A673 (cell line): ENCODE data around the gene RPL37A. TPM values are rescaled to one million over a fixed set of nuclear protein-coding genes. Genes with fewer than 3 reads are reported as not detected.

Source experiments
- BruUV-seq: library from RNA; stranded (reverse); fragments of 400-500 nt; replicated peaks from 2 replicates; lab custom pipeline; 2021; lab: Mats Ljungman, UMichigan
- CTCF ChIA-PET: fragments of 300-600 bp; sonication (Branson Sonifier 250); formaldehyde crosslinking; loops from one replicate; lab custom pipeline; 2022; ENCODE audit warnings: antibody characterized with exemption; lab: Charles Lee
- POLR2A ChIA-PET: fragments of 300-600 bp; sonication (Branson Sonifier 250); formaldehyde crosslinking; loops from one replicate; lab custom pipeline; 2022; ENCODE audit warnings: antibody characterized with exemption; ENCODE audit not compliant: low non-redundant PET; lab: Charles Lee
- DNase-seq: peaks from one replicate; pipeline ENCODE4 v3.0.0-alpha.2; 2015; ENCODE audit warnings: low spot score
- H3K27ac ChIP-seq: fragments of 200-600 bp; sonication (generic); 2 replicates; pipeline ENCODE4 v1.5.1; 2016; ENCODE audit warnings: mixed run types, low read depth, mild to moderate bottlenecking, mixed read lengths, antibody characterized with exemption, low read length; ENCODE audit not compliant: poor library complexity, severe bottlenecking
- H3K27me3 ChIP-seq: fragments of 200-600 bp; sonication (generic); replicated peaks from 2 replicates; pipeline ENCODE4 v1.6.1; 2017; ENCODE audit warnings: mixed run types, low read depth, mild to moderate bottlenecking, mixed read lengths, antibody characterized with exemption, low read length; ENCODE audit not compliant: insufficient read depth, poor library complexity
- H3K36me3 ChIP-seq: fragments of 200-600 bp; sonication (generic); 2 replicates; pipeline ENCODE4 v1.6.1; 2016; ENCODE audit warnings: mixed run types, mild to moderate bottlenecking, mixed read lengths, antibody characterized with exemption, low read length; ENCODE audit not compliant: insufficient read depth, poor library complexity, severe bottlenecking
- H3K4me1 ChIP-seq: fragments of 200-600 bp; sonication (generic); 2 replicates; pipeline ENCODE4 v1.6.1; 2017; ENCODE audit warnings: mixed run types, mild to moderate bottlenecking, mixed read lengths, antibody characterized with exemption, low read length; ENCODE audit not compliant: insufficient read depth, poor library complexity, severe bottlenecking
- H3K4me3 ChIP-seq: fragments of 200-600 bp; sonication (generic); 2 replicates; pipeline ENCODE4 v1.5.1; 2016; ENCODE audit warnings: low read depth, mixed run types, mild to moderate bottlenecking, mixed read lengths, low read length; ENCODE audit not compliant: poor library complexity, severe bottlenecking
- H3K9me3 ChIP-seq: fragments of 200-600 bp; sonication (generic); 2 replicates; pipeline ENCODE4 v1.6.1; 2016; ENCODE audit warnings: mixed run types, low read depth, mild to moderate bottlenecking, mixed read lengths, antibody characterized with exemption, low read length; ENCODE audit not compliant: poor library complexity, severe bottlenecking
- CTCF ChIP-seq: fragments of 300-800, 200-600 bp; sonication (generic); conservative IDR thresholded peaks from 2 replicates; pipeline ENCODE4 v1.5.1; 2017; ENCODE audit warnings: low read depth, mild to moderate bottlenecking, antibody characterized with exemption, low read length, moderate library complexity, mixed read lengths
- EZH2 ChIP-seq: fragments of 200-600 bp; sonication (generic); IDR thresholded peaks from 2 replicates; pipeline ENCODE4 v1.6.1; 2017; ENCODE audit warnings: borderline replicate concordance, low read depth, mild to moderate bottlenecking, mixed read lengths, antibody characterized with exemption, low read length; ENCODE audit not compliant: poor library complexity, severe bottlenecking
- intact Hi-C: fragments of 100-400 bp; cut with micrococcal nuclease; formaldehyde crosslinking; loops from one replicate; pipeline ENCODE4 v1.10.0; 2022; ENCODE audit not compliant: unreplicated experiment
- total RNA-seq: library from RNA; stranded (reverse); gene quantifications from 2 replicates; pipeline ENCODE4 v1.2.3, GENCODE V29; 2021

The RPL37A gene
- total RNA-seq, 1 experiment from 2014 or later = 2,455 TPM

DNA sequence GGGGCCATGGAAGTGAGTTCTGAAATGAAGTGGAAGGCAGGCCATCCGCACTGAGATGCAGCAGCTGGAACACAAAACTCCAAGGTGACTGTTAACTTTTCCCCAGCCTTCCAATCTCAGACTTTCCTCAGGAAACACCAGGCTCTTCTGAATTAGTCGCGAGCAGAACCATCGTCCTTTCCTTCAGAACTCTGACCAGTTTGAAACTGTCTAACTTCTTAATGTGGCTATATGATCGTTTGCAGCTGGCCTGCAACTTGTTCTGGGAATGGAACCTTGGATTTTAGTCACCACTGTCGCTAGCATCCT is 620 bp upstream of the RPL37A start:
- no TSS peak for BruUV-seq
- ChIA-PET CTCF (interaction anchor here (0.6 kb wide), 1 partner anchor 185 kb away, joined by 6 read pairs; no protein-coding TSS in a partner anchor), POLR2A (interaction anchor here (0.5 to 0.6 kb wide), 3 partner anchors 12 to 1229 kb away, joined by 3 to 6 read pairs (median 3); no protein-coding TSS in a partner anchor)
- peak overlapping the region; percentile 79 for H3K4me3 ChIP-seq
- intact Hi-C loops = no loop called here
- H3K27ac ChIP-seq = peak overlapping the region; percentile 90
- no peak for TF ChIP-seq EZH2
- no peak for TF ChIP-seq CTCF
- H3K4me1 ChIP-seq = peaks cover 43% of the 10 kb centered on the region
- no peaks in the 10 kb centered on the region for H3K27me3 ChIP-seq
- H3K9me3 ChIP-seq = no peaks in the 10 kb centered on the region
- no peak for DNase-seq
- peaks cover 43% of the 10 kb centered on the region for H3K36me3 ChIP-seq

DNA sequence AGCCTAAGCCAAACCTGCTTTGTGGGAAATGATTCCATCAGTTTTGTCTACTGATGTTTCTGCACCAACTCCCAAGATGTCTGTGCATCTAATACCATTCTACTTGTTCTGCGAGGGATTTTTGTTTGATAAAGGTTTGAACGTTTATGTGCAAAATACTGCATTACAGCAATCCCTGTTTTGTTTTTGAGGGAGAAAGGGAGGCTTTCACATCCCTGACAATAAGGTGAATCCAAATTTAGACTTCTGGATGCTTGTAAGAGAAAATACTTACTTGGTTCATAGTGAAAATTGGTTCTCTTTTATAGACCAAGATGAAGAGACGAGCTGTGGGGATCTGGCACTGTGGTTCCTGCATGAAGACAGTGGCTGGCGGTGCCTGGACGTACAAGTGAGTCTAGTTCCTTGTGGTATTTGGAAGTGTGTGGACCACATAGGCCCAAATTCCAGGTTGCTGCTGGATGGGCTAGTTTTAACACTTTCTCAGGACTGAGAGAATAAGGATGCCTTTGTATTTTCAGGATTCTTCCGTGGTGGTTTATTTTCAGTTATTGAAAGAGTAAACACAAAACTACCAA is 1.1 kb downstream of the RPL37A start:
- intact Hi-C loops = no loop called here
- peaks cover 33% of the 10 kb centered on the region for H3K4me1 ChIP-seq
- no peaks in the 10 kb centered on the region for H3K27me3 ChIP-seq
- CTCF ChIA-PET = no interaction called here
- peak overlapping the region; percentile 79 for H3K4me3 ChIP-seq
- H3K27ac ChIP-seq = peak overlapping the region; percentile 90
- H3K36me3 ChIP-seq = peaks cover 60% of the 10 kb centered on the region
- no peak for DNase-seq
- TF ChIP-seq EZH2 (no peak), CTCF (no peak)
- POLR2A ChIA-PET = no interaction called here
- BruUV-seq = TSS peak; percentile 50
- no peaks in the 10 kb centered on the region for H3K9me3 ChIP-seq

DNA sequence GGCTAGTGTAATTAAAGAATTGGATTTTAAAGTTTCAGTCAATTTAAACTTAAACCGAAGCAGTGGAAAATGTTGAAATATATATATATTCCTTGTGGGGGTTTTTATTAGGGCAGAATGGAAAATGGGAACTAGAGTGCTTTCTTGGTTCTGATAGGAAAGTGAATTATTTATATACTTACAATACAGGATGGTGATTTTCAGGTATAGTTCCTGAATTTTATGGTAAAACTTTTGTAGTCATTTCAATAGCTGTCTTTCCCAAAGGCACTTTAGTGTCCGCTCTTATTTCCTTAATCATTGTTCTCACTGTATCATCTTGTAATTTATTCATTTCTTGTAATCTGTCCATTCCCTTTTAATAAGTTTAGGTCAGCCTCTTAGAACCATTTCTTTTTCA is 1.9 kb downstream of the RPL37A start:
- intact Hi-C loops = no loop called here
- Histone ChIP-seq H3K4me3 (peak overlapping the region; percentile 79), H3K9me3 (no peaks in the 10 kb centered on the region), H3K27ac (no peak overlapping the region), H3K4me1 (peaks cover 33% of the 10 kb centered on the region), H3K27me3 (no peaks in the 10 kb centered on the region), H3K36me3 (peaks cover 68% of the 10 kb centered on the region)
- no peak for DNase-seq
- ChIA-PET POLR2A (no interaction called here), CTCF (no interaction called here)
- no peak for TF ChIP-seq EZH2
- TF ChIP-seq CTCF = no peak
- BruUV-seq = no TSS peak
